ENCODE measurements around the gene GALNT17. TPM values are rescaled to one million over a fixed set of nuclear protein-coding genes. Genes with fewer than 3 reads are reported as not detected.

The GALNT17 gene
- not detected in 2 replicates for total RNA-seq (2014; rRNA removed; shearing (Covaris generic); ENCODE audit: low replicate concordance)

DNA sequence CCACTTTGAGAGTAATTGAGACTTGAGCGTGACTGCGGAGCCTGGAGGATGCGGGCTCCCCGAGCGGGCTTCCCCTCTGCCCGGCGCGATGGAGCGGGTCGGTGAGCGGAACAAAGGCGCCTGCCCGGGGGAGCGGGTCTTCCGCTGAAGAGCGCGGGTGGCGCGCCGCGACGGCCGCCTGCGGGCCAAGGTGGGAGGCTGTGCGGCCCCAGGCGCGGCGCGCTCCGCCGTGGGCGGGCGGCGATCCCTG lies at the start of gene GALNT17:
Gene GALNT17, plus strand, starts transcription at position 18 of the 250 bp plus-strand sequence.
- no peak for DNase-seq (ENCODE audit: low read depth)
- in situ Hi-C loops (cut with HindIII; ENCODE audit: low pct_unique_long_range_greater_than_20kb, low sequenced_read_pairs), result no loop called here

DNA sequence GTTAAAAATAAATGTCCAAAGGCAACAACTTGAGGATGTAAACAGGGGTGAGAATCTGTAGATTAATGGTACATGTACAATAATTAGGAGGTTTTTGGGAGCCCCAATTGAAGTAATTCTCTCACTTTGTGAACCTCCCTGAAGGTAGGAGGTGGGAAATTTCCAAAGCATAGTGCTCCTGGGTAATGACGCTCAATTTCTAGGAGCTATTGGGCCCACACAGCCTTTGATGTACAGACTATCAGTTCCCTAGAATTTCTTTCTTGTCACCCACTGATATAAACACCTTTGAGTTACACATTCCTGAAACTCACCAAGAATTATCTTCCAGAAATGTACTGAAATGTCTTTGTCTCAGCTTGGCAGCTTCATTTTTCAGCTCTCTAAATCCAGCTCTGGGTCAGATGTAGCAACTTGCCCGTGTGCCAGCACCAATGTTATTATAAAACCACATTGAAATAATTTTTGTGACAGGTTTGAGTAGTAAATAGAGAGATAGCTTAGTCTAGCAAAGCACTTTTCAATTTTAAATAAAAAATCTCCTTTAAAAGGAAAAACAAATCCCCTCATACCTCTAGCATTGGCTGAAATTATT lies 36.6 kb upstream of the GALNT17 start:
- DNase-seq (ENCODE audit: low read depth), result no peak
- in situ Hi-C loops (cut with HindIII; ENCODE audit: low pct_unique_long_range_greater_than_20kb, low sequenced_read_pairs), result no loop called here

DNA sequence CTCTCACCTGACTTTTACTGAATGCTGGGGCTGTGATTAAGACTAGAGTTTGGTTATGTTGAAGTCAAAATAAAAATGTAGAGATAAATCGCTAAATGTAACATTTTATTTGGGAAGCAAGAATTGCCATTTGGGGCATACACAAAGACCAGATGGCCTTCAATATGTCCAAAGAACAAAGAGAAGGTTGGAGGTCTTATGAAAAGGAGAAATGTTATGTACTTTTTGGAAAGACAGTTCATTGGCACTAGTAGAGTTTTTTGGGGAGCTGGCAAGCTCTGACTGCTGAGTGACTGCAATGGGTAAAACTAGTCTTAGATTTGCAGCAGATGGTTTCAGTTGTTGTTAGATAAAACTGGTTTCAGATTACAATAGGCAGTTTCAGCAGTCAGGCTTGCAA lies 35.6 kb upstream of the GALNT17 start:
- no peak for DNase-seq (ENCODE audit: low read depth)
- in situ Hi-C loops (cut with HindIII; ENCODE audit: low pct_unique_long_range_greater_than_20kb, low sequenced_read_pairs), result no loop called here

DNA sequence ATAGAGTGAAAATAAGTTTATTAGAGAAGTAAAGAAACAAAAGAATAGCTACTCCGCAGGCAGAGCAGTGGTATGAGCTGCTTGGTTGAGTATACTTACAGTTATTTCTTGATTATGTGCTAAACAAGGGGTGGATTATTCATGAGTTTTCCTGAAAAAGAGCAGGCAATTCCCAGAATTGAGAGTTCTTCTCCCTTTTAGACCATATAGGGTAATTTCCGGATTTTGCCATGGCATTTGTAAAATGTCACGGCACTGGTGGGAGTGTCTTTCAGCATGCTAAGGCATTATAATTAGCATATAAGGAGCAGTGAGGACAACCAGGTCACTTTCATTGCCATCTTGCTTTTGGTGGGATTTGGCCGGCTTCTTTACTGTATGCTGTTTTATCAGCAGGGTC lies 25.7 kb upstream of the GALNT17 start:
- in situ Hi-C loops (cut with HindIII; ENCODE audit: low pct_unique_long_range_greater_than_20kb, low sequenced_read_pairs), result no loop called here
- no peak for DNase-seq (ENCODE audit: low read depth)

DNA sequence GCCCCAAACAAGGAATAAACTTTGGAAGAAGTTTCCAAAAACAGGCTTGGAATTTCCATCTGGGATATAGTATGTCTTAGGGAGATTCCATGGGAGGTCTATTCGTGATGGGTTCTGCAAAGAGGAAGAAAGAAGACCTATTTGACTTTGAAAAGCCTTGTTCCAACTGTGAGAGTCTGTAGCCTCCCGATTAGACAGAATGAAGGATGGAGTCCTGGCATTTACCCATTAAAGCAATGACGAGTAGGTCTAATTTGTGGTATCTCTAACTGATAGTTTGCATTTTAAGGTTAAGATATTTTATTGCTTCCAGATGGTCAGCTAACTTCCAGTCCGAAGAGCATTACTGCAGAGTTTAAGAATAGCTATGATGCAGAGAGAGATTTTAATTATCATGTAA lies 19.5 kb upstream of the GALNT17 start:
- no peak for DNase-seq (ENCODE audit: low read depth)
- in situ Hi-C loops (cut with HindIII; ENCODE audit: low pct_unique_long_range_greater_than_20kb, low sequenced_read_pairs), result no loop called here

DNA sequence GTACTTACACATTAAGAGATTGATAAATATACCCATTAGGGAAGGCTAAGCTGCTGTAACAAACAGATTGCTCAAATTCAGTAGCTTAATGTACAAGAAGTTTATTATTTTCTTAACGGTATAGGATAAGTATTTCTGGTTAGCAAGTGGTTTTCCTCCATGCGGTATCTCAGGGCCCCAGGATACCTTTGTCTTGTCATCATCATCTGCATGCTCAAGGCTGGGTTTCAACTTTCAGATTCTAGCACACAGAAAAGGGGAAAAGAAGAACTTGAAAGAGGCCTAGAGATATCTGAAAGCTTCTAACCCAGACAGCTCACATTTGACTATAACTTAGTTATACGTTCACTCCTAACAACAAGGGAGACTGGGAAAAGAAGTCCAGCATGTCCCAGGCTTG lies 11.8 kb upstream of the GALNT17 start:
- in situ Hi-C loops (cut with HindIII; ENCODE audit: low pct_unique_long_range_greater_than_20kb, low sequenced_read_pairs), result no loop called here
- no peak for DNase-seq (ENCODE audit: low read depth)

DNA sequence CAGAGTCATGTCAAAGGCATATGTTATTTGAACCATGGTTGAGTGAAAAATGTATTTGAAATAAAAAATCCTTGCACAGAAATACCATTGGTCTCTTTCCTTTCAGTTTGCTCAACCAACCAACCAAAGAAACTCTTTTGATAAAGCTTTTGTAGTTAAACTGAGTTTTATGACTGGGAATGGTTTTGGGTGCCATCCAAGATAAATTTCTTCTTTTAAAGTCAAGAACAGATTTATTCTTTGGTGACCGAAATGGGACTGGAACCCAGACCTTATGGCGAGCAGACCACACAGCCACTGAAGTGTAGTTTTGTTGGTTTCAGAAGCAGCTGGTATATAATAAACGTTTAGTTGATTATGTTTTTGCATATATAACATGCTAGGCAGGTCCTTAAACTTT lies 2.8 kb upstream of the GALNT17 start:
- in situ Hi-C loops (cut with HindIII; ENCODE audit: low pct_unique_long_range_greater_than_20kb, low sequenced_read_pairs), result no loop called here
- DNase-seq (ENCODE audit: low read depth), result no peak

DNA sequence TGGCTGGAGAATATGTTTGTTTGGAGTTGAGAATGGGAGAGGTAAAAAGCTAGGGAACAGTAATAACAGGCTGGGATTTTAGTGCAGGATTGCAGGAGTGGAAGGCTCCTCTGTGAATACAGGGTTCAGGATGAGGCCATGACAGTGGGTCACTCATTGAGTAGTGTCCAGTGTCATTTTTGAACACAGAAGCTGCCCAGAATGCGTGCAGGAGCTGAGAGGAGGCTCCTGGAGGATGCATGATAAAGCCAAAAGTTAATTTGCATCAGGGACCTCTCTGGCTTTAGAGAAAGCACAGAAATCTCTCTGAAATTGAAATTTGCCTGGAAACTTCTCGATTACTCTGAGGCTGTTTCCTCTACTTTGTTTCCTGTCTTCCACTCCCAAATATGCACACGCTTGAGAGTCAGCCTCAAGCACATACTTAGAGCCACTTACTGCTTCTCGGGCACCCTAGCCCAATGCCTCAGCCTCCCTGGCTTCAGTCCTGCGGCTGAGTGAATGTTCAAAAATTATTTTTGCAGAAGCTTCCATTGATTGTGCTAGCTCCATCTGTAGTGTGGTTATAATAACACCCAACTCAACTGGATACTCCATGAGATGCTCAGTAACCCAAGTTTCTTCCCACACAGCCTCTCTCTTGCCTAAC lies 1.8 kb upstream of the GALNT17 start:
- no peak for DNase-seq (ENCODE audit: low read depth)
- in situ Hi-C loops (cut with HindIII; ENCODE audit: low pct_unique_long_range_greater_than_20kb, low sequenced_read_pairs), result no loop called here

DNA sequence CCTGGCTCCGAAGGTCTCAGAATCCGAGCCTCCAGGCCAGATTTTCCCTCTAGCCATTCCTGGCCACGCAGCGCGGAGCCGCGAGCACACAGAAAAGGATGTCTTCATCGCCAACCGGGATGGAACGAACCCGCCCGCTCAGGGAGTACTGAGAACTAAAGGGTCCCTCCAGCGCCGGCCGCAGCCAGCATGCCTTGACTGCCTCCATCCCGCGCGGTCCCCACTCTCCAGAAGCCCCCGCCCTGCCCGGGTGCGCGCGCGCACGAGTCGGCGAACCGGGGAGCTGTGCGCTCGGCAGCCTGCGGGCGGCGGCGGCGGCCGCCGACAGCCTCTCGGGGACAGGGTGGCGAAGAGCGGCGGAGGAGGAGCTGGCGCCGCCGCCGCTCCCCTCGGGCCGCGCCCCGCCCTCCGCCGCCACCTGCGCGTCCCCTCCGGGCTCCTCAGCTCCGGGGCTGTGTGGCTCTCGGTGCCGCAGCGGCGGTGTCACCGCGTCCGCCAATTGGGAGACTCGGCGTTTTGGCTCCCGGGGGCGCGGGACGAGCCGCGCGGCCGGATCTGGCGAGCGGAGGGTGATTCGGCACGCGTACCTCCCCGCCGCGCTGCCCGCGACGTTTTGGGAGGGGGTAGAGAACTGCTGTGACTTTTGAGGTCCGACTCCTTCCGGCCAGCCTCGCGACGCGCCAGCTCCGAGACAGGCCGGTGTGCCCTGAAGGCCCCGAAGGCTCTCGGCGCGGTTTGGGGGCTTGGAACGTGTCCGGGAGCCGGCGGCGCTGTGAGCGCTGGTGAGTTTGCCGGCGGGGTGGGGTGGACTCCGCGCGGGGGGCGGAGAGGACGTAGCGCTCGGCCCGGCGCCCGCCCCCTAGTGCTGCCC lies 453 bp upstream of the GALNT17 start:
- in situ Hi-C loops (cut with HindIII; ENCODE audit: low pct_unique_long_range_greater_than_20kb, low sequenced_read_pairs), result no loop called here
- no peak for DNase-seq (ENCODE audit: low read depth)

DNA sequence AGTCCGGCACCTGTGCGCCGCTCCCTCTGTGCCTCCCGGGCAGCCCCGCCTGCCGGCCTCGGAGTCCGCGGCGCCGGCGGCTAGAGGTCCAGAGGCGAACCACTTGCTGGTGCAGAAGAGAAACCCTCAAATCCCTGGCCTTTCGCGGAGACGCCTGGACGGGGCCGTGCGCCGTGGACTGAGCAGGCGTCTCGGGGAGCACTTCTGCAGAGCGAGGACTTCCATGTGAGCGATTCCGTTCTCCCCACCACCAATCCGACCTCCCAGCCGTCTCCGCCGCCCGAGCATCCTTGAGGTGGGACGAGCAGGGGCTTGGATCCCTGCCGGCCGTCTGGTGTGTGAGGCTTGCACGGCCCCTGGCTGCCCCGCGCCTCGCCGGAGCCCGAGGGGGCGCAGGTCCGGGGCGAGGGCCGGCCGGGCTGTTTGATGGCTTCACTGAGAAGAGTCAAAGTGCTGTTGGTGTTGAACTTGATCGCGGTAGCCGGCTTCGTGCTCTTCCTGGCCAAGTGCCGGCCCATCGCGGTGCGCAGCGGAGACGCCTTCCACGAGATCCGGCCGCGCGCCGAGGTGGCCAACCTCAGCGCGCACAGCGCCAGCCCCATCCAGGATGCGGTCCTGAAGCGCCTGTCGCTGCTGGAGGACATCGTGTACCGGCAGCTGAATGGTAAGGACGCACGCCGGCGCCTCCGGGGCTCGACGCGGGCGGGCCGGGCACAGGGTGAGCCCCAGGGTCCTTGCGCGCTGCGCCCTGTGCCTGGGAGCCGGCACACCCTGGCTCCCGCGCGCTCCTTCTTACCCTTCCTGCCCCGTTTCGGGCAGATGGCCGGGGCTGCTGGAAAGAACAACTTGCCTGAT lies 660 bp downstream of the GALNT17 start:
- in situ Hi-C loops (cut with HindIII; ENCODE audit: low pct_unique_long_range_greater_than_20kb, low sequenced_read_pairs), result no loop called here
- no peak for DNase-seq (ENCODE audit: low read depth)

DNA sequence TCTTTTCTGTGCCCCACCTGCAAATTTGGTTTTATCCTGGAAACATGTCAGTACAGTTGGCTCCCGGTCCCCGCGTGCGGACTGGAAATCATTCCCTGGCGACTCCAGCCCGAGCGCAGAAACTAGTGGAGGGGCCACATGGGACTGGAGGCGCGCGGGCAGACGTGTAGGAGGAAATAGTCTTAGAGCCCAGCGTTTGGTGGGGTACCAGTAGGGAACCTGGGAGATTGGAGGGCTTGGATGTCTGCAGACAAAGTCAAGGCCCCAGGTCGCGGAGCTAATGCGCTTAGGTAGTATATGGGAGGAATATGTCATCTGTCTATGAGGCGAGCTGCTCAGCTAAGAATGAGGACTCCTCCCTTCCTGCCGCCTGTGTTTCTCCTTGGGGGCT lies 1.3 kb downstream of the GALNT17 start:
- DNase-seq (ENCODE audit: low read depth), result no peak
- in situ Hi-C loops (cut with HindIII; ENCODE audit: low pct_unique_long_range_greater_than_20kb, low sequenced_read_pairs), result no loop called here

DNA sequence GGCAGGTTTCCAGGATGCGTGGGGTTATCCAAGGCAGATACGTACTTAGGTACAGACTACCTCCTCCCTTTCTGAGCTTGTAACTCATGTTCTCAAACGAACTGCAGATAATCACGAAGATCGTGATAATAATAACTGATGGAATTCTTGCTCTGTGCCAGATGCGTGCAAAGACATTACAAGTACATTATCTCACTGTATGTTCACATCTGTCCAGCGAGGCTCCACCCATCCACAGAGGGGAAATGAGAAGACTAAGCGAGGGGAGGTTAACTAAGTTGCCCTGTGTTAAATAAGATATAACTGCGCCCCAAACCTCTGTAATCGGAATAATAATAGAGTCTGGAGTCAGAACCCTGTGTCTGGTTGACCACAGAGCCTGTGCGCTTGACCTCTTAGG lies 1.9 kb downstream of the GALNT17 start:
- no peak for DNase-seq (ENCODE audit: low read depth)
- in situ Hi-C loops (cut with HindIII; ENCODE audit: low pct_unique_long_range_greater_than_20kb, low sequenced_read_pairs), result no loop called here

DNA sequence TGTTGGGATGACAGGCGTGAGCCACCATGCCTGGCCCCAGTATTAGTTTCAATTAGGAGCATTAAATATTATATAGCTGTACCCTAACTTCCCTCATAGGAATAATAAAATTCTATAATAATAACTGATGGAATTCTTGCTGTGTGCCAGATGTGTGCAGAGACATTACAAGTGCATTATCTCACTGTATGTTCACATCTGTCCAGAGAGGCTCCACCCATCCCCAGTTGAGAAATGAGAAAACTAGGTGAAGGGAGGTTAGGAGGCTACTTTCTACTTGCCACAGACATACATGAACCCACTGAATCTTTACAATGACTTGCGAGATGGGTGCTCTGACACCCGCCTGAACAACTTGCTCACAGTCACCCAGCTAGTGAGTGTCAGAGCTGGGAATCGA lies 3.2 kb downstream of the GALNT17 start:
- no peak for DNase-seq (ENCODE audit: low read depth)
- in situ Hi-C loops (cut with HindIII; ENCODE audit: low pct_unique_long_range_greater_than_20kb, low sequenced_read_pairs), result no loop called here

DNA sequence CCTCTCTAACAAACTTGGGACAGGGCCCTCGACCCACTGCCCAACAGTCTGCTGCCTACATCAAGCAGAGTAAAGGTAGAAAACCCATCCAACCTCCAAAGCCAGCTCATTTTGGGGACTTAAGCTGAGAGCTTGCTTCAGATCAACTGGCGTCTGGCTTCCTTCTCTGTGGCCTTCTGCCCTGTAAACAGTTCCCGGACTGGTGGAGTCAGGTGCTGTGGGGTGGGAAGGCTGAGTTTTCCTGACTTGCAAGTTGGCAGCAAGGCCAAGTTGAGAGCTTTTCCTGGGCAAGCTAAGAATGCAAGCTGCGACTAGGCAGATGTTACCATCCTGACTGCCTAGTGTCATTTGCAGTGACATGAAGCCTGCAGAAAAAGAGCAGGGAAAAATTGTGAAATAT lies 3.7 kb downstream of the GALNT17 start:
- in situ Hi-C loops (cut with HindIII; ENCODE audit: low pct_unique_long_range_greater_than_20kb, low sequenced_read_pairs), result no loop called here
- DNase-seq (ENCODE audit: low read depth), result no peak

DNA sequence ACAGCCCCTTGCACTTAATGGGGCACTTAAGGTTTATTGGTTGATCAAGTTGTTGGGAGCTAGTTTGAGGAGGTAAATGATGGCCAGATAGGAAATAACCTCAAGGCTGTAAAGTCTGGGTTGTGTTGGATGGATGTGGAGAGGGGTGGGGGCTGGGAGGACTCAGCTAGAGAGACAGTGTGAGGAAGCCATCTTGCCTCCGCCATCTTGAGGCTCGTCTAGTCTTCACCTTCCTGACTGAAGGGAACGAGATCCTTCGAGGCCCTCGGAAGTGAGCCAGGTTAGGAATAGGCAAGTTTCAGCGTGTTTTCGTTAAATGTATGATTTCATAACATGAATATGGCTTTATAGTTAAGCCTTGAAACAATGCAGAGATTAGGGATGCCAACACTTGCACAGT lies 5.5 kb downstream of the GALNT17 start:
- in situ Hi-C loops (cut with HindIII; ENCODE audit: low pct_unique_long_range_greater_than_20kb, low sequenced_read_pairs), result no loop called here
- no peak for DNase-seq (ENCODE audit: low read depth)

DNA sequence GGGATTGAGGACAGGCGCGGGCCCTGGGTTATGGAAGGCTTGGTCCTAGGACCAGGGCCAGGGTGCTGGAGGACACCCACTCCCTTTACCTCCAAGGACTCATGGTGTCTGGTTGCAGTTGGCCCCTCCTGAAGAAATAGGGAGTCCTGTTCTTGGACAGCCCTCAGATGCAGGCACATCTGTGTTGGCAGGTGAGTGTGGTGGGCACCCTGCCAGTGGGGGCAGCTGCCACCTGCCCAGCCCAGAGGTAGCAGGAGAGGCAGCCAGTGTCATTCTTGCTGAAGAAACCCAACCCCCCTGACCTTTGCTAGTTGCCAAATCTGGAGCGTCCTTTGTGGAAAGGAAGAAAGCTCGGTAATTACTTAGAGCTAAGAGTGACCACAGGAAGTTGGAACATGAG lies 8.3 kb downstream of the GALNT17 start:
- in situ Hi-C loops (cut with HindIII; ENCODE audit: low pct_unique_long_range_greater_than_20kb, low sequenced_read_pairs), result no loop called here
- no peak for DNase-seq (ENCODE audit: low read depth)

DNA sequence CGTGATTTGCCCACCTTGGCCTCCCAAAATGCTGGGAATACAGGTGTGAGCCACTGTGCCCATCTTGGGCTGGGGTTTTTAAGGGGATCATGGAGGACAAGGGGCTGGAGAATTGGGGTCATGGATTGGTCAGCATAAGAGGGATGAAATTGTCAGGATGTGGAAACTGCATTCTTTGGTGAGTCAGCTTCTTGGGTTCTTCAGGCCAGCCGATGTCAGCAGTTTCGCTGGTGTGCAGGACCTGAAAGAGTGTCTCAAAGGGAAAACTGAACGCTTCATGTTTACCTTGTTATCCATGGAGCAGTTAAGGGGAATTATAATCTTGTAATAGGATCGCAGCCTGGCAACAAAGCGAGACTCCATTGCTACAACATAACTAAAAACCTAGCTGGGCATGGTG lies 13.0 kb downstream of the GALNT17 start:
- in situ Hi-C loops (cut with HindIII; ENCODE audit: low pct_unique_long_range_greater_than_20kb, low sequenced_read_pairs), result no loop called here
- no peak for DNase-seq (ENCODE audit: low read depth)

DNA sequence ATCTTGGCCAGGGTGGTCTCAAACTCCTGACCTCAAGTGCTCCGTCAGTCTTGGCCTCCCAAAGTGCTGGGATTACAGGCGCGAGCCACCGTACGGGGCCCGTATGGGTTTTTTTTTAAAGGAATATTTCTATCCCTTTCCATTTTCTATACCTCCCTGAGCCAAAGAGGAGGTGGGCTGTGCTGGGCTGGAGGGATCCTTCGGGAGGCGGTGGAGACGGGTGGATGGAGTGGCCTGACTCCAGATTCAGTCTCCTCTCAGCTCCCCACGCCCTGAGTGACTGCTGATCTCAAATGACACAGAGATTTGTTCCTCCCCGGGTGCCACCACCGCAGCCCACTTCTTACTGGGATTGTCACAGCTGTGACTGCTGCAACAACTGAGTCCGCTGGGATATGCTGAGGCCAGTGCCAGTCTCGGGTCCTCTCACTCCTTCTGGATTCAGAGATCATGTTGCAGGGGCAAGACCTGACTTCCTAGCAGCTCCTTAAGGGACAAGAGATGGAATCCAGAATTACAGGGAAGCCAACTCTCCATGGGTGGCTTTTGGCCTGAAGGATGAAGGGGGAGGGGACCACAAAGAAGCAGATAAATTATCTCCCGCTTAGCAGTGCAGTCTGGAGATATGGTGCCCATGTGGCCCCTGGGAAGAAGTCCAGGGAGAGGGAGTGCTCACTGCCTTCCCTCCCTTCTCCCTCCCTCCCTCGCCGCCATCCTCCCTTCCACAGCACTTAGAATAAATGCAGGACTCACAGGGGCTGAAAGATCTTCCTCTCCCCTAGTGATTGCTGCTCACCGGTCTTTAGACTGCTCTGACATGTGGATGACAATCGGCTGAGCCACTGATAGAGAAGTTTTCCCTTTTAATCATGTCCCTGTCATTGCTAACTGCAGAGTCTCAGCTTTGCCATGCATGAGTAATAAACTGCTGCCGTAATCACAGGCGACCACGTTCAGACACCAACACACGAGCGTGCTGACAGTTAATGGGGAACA lies 14.3 kb downstream of the GALNT17 start:
- in situ Hi-C loops (cut with HindIII; ENCODE audit: low pct_unique_long_range_greater_than_20kb, low sequenced_read_pairs), result no loop called here
- no peak for DNase-seq (ENCODE audit: low read depth)
